ENCODE measurements around the gene BCL2L13.

DNA sequence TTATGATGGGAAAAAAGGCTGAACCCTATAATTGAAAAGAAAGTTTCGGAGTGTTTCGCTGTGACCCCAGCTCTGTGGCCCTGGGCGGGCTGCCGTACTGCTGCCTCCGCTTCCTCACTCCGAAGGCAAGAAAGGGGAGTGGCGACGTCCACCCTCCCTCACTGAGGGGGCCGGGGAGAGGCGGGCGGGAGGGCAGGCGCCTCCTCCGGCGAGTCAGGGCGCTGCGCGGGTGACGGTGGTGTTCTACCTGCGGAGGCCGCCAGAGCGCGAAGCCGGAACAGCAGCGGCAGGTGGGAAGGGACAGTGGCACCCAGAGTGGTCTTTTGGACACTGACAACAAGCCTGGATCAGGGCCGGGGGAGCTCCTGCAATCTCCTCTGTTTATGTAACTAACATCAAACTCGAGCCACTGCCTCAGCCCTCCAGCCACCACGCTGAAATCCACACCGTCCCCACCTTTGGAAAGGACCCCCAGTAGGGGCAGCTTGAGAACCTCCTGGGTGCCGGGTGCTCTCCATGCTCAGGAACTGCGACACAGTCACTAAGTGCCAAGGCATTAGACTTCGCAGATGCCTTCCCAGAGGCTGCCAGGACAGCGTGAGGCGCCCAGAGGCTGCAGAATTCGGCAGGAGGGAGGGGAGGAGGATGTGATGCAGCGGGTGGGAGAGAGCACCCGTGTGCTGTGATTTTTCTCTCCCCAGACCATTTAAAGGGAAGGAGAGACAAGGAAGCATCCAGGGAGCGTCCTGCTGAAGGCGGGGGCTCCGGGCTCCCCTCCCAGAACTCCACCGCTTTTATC is 110.2 kb downstream of the BCL2L13 start:
- TF ChIP-seq, protein P1, sequence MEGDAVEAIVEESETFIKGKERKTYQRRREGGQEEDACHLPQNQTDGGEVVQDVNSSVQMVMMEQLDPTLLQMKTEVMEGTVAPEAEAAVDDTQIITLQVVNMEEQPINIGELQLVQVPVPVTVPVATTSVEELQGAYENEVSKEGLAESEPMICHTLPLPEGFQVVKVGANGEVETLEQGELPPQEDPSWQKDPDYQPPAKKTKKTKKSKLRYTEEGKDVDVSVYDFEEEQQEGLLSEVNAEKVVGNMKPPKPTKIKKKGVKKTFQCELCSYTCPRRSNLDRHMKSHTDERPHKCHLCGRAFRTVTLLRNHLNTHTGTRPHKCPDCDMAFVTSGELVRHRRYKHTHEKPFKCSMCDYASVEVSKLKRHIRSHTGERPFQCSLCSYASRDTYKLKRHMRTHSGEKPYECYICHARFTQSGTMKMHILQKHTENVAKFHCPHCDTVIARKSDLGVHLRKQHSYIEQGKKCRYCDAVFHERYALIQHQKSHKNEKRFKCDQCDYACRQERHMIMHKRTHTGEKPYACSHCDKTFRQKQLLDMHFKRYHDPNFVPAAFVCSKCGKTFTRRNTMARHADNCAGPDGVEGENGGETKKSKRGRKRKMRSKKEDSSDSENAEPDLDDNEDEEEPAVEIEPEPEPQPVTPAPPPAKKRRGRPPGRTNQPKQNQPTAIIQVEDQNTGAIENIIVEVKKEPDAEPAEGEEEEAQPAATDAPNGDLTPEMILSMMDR (IDR thresholded peaks at IDR 0.05): peak; percentile 20; the same call in 1 of the 2 replicates
- TF ChIP-seq, protein P2, sequence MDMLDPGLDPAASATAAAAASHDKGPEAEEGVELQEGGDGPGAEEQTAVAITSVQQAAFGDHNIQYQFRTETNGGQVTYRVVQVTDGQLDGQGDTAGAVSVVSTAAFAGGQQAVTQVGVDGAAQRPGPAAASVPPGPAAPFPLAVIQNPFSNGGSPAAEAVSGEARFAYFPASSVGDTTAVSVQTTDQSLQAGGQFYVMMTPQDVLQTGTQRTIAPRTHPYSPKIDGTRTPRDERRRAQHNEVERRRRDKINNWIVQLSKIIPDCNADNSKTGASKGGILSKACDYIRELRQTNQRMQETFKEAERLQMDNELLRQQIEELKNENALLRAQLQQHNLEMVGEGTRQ (CRISPR knock-in tag; IDR thresholded peaks at IDR 0.05): no peak
- TF ChIP-seq, protein P3, sequence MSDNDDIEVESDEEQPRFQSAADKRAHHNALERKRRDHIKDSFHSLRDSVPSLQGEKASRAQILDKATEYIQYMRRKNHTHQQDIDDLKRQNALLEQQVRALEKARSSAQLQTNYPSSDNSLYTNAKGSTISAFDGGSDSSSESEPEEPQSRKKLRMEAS (CRISPR knock-in tag; IDR thresholded peaks at IDR 0.05): peak; percentile 26; the same call in 1 of the 2 replicates
- TF ChIP-seq, protein P4, sequence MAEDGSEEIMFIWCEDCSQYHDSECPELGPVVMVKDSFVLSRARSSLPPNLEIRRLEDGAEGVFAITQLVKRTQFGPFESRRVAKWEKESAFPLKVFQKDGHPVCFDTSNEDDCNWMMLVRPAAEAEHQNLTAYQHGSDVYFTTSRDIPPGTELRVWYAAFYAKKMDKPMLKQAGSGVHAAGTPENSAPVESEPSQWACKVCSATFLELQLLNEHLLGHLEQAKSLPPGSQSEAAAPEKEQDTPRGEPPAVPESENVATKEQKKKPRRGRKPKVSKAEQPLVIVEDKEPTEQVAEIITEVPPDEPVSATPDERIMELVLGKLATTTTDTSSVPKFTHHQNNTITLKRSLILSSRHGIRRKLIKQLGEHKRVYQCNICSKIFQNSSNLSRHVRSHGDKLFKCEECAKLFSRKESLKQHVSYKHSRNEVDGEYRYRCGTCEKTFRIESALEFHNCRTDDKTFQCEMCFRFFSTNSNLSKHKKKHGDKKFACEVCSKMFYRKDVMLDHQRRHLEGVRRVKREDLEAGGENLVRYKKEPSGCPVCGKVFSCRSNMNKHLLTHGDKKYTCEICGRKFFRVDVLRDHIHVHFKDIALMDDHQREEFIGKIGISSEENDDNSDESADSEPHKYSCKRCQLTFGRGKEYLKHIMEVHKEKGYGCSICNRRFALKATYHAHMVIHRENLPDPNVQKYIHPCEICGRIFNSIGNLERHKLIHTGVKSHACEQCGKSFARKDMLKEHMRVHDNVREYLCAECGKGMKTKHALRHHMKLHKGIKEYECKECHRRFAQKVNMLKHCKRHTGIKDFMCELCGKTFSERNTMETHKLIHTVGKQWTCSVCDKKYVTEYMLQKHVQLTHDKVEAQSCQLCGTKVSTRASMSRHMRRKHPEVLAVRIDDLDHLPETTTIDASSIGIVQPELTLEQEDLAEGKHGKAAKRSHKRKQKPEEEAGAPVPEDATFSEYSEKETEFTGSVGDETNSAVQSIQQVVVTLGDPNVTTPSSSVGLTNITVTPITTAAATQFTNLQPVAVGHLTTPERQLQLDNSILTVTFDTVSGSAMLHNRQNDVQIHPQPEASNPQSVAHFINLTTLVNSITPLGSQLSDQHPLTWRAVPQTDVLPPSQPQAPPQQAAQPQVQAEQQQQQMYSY (CRISPR knock-in tag; IDR thresholded peaks at IDR 0.05): no peak
- TF ChIP-seq NR2C2 (CRISPR knock-in tag; IDR thresholded peaks at IDR 0.05): no peak
- no peak for TF ChIP-seq CBFB (CRISPR knock-in tag; IDR thresholded peaks at IDR 0.05; ENCODE audit: low read depth)
- TF ChIP-seq ZNF671 (CRISPR knock-in tag; IDR thresholded peaks at IDR 0.05): no peak
- no peak for TF ChIP-seq GABPB1 (CRISPR knock-in tag; IDR thresholded peaks at IDR 0.05)
- TF ChIP-seq, protein P5, sequence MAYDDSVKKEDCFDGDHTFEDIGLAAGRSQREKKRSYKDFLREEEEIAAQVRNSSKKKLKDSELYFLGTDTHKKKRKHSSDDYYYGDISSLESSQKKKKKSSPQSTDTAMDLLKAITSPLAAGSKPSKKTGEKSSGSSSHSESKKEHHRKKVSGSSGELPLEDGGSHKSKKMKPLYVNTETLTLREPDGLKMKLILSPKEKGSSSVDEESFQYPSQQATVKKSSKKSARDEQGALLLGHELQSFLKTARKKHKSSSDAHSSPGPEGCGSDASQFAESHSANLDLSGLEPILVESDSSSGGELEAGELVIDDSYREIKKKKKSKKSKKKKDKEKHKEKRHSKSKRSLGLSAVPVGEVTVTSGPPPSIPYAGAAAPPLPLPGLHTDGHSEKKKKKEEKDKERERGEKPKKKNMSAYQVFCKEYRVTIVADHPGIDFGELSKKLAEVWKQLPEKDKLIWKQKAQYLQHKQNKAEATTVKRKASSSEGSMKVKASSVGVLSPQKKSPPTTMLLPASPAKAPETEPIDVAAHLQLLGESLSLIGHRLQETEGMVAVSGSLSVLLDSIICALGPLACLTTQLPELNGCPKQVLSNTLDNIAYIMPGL (CRISPR knock-in tag; IDR thresholded peaks at IDR 0.05): 0 out of 2 replicates have a peak, but pooled peaks have one; percentile 27
- no peak for TF ChIP-seq CREB1 (CRISPR knock-in tag; IDR thresholded peaks at IDR 0.05)
- no peak for TF ChIP-seq NFYB (CRISPR knock-in tag; conservative IDR thresholded peaks at IDR 0.05; ENCODE audit: low read depth)
- TF ChIP-seq ATF1 (CRISPR knock-in tag; IDR thresholded peaks at IDR 0.05): no peak
- TF ChIP-seq, protein P6, sequence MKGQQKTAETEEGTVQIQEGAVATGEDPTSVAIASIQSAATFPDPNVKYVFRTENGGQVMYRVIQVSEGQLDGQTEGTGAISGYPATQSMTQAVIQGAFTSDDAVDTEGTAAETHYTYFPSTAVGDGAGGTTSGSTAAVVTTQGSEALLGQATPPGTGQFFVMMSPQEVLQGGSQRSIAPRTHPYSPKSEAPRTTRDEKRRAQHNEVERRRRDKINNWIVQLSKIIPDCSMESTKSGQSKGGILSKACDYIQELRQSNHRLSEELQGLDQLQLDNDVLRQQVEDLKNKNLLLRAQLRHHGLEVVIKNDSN (CRISPR knock-in tag; IDR thresholded peaks at IDR 0.05): no peak
- no peak for TF ChIP-seq KAT7 (CRISPR knock-in tag; IDR thresholded peaks at IDR 0.05; ENCODE audit: borderline replicate concordance)
